D721Med (cell line): ENCODE data around the gene DOCK4.

ENCODE experiments used
- DNase-seq: peaks from one replicate; pipeline ENCODE4 v3.0.0; 2011; ENCODE audit warnings: low spot score; ENCODE audit not compliant: insufficient read length
- FAIRE-seq: peaks from 2 replicates; lab custom pipeline; 2011; peaks lifted over from hg19 to GRCh38; lab: Jason Lieb, UNC
- TF ChIP-seq, protein P1 (sequence below): IDR thresholded peaks from 2 replicates; pipeline ENCODE4 v1.5.1; 2012; ENCODE audit warnings: mild to moderate bottlenecking, control low read depth; ENCODE audit not compliant: insufficient read depth; ENCODE audit errors: missing control alignments

The DOCK4 gene

DNA sequence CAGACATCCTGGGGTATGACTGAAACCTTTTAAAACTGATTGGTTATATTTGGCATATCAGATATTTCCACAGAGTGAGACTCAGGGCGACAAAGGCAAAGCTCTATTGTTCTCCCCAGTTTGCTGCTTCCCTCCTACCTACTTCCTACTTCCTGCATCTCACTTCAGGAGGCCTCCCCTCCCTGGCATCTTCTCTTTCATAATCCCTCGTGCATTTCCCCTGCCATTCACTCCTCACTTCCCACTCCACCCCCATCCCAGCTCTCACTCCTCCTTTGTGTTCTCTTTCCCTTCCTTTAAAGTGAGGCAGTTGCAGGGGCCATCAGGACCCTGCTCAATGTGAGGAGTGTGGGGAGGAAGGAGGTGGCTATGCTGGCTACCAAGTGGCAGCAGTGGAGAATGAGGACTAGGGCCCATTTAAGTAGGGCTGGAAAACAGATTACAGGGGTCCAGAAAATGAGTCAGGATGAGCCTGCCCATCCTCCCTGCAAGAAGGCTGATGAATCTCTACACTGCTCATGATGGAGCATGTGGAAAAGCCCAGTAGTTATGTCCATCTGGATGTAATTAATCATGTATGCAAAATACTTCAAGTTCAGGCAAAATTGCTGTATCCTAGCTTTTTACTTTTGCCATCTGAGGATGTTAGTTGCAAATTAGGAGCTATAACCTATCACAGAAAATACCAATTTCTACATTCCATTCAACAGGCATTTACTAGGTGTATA, 332.1 kb downstream of the DOCK4 start:
- TF ChIP-seq, protein P1, sequence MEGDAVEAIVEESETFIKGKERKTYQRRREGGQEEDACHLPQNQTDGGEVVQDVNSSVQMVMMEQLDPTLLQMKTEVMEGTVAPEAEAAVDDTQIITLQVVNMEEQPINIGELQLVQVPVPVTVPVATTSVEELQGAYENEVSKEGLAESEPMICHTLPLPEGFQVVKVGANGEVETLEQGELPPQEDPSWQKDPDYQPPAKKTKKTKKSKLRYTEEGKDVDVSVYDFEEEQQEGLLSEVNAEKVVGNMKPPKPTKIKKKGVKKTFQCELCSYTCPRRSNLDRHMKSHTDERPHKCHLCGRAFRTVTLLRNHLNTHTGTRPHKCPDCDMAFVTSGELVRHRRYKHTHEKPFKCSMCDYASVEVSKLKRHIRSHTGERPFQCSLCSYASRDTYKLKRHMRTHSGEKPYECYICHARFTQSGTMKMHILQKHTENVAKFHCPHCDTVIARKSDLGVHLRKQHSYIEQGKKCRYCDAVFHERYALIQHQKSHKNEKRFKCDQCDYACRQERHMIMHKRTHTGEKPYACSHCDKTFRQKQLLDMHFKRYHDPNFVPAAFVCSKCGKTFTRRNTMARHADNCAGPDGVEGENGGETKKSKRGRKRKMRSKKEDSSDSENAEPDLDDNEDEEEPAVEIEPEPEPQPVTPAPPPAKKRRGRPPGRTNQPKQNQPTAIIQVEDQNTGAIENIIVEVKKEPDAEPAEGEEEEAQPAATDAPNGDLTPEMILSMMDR = no peak
- no peak for DNase-seq
- FAIRE-seq = no peak

DNA sequence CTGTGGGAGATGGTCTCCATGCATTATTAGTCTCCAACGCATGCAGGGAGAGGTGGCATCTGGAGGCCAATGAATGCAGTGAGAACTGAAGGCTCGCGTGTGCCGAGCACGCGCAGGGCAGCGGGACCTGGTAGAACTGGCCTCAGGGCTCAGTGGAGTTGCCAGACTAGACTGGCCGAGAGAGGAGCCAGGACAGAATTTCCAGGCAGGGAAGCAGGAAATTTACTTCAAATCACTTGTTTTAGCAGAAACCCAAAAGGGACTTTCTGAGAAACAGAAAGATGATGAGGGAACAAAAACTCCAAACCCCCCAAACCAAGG, 332.9 kb downstream of the DOCK4 start:
- DNase-seq (no peak), FAIRE-seq (no peak)
- TF ChIP-seq, protein P1 = no peak

DNA sequence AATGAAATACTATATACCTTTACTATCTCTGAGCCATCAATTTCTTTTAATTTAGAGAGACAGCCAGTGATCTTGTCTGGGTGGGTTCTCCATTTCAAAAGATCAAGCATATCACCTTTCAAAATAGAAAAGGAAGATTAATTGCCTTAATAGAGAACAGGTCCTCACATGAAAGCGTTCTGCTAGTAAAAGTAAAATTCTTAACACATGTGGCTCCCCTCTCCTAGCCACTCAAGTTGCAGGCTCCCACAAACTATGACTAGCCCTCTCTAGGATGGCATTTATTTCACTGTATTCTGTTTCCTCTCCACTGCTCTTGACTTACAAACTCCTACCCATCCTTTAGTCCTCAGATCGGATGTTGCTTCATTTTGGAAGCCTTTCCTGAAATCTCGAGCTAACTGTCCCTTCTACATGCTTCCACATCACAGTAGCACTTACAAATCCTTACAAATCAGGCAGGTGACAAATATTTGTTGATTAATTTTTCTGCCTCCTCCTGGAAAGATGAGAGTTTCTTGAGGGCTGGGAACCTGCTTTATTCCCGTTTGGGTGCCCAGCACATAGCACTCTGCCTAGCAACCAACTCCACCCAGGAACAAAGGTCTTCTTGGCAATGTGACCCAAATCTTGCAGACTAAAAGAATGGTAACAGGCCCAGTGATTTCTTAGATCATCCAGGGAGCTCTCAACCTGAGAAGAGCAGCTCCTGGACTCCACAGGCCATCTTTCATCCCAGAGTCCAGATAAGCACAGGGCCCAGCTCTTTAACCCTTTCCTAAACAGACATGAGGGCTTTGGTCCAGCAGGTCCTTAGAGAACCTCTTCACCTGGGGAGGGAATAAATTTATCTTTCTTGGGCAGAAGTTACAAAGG, 333.5 kb downstream of the DOCK4 start:
- FAIRE-seq (no peak), DNase-seq (no peak)
- TF ChIP-seq, protein P1 = no peak

DNA sequence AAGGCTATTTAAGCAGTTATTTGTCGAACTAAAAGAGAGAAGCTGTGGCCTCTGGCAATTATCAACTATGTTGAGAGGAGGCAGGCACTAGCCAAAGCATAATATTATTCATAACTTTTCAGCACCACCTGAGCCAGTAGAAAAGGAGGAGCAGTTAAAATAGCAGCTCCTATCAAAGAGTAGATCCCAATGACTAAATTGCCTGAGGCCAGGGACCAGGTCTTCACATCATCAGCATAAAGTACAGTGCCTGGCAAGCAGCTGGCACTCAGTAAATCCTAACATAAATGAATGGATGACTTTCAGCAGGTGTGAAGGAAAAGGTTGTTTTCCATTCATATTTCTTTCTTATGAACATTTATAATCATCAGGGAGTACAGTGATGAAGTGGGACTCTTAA, 334.9 kb downstream of the DOCK4 start:
- DNase-seq (no peak), FAIRE-seq (no peak)
- TF ChIP-seq, protein P1 = no peak

DNA sequence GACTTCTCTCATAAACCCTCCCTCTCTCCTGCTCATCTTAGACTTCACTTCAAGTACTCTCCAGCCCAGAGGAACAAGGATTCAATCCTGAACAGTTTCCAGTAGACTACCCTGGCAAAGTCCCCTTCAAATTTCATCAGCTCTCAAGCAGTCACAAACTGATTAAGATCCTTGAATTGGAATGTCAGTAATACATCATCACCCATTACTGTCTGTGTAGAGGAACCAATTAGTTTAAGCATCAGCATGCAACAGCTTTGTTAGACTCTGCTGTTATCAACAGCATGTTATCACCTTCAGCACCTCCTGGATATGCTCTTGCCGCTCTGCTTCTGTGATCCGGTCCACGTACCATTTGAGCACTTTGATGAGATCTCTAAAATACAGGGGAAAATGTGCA, 336.9 kb downstream of the DOCK4 start:
- DNase-seq (no peak), FAIRE-seq (peak; percentile 29)
- TF ChIP-seq, protein P1 = no peak

DNA sequence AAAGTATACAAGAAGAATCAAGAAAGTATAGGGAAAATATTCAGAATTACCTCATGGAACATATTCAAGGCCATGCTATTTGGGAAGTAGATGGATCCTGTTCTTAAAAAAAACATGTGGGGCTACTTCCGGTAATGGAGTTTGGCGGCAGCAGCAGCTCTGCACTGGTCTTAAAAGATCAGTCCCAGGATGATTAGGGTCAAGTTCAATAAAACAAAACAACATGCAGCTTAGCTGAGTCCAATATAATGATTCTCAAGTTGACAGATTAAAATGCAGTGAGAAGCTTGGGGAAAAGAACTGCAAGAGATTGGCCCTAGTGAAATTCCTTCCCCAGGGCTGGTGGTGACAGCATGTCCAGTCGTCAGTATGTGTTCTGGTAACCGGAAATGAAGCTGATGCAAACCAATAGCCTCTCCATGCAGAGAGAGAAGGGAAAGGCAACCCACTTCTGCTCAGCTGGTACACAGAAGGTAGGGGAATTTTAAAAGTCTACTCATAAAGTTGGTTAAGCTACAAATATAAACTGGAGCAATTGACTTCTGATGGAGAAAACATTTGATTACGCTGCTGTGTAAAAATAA, 338.8 kb downstream of the DOCK4 start:
- TF ChIP-seq, protein P1 = no peak
- FAIRE-seq (no peak), DNase-seq (no peak)
